ENCODE results near the gene RASAL2. TPM values are rescaled to one million over a fixed set of nuclear protein-coding genes. Genes with fewer than 3 reads are reported as not detected.
"Not testable (repeated sequence)": the region's sequence is repeated elsewhere in the genome, so short reads cannot be mapped to it uniquely, and the experiment has no call there.

The RASAL2 gene
- total RNA-seq, 2 experiments from 2014 or later, result not detected

- no peaks in the 10 kb centered on the region for H3K36me3 Mint-ChIP-seq (ENCODE audit: low read depth)
Observed at GRCh38 chr1:178076607-178077006, 17.3 kb upstream of the RASAL2 start.

DNA sequence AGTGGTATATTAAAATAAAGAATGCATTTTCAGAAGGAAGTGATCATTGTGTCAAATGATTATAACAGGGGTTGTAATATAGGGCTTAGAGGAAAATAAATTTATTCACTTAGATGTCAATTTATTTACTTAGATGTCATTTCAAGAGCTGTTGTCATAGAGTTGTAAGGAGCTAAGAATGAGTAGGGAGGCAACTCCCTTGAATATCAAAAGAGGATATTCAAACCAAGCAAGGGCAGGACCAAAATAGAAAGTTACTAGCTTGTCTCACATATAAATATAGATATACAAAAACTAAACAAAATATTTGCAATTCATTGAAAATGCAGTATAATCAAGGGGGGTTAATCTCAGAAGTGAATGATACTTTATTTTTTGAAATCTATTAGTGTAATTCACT, 16.0 kb upstream of the RASAL2 start:
- DNase-seq (no peak), ATAC-seq (no peak)
- POLR2A ChIA-PET, result no interaction called here

More at GRCh38 chr1:178076607-178077006, 17.3 kb upstream of the RASAL2 start:
- POLR2A ChIA-PET, result no interaction called here
- Mint-ChIP-seq H3K9me3 (ENCODE audit: low read depth) (peaks cover 5% of the 10 kb centered on the region), H3K4me1 (no peaks in the 10 kb centered on the region), H3K4me3 (no peak overlapping the region), H3K27me3 (peaks cover 1% of the 10 kb centered on the region), H3K27ac (no peak overlapping the region)
- DNase-seq, result no peak
- intact Hi-C loops (cut with DNase I, micrococcal nuclease), result no loop called here
- CTCF ChIA-PET, result no interaction called here
- ATAC-seq, result no peak

DNA sequence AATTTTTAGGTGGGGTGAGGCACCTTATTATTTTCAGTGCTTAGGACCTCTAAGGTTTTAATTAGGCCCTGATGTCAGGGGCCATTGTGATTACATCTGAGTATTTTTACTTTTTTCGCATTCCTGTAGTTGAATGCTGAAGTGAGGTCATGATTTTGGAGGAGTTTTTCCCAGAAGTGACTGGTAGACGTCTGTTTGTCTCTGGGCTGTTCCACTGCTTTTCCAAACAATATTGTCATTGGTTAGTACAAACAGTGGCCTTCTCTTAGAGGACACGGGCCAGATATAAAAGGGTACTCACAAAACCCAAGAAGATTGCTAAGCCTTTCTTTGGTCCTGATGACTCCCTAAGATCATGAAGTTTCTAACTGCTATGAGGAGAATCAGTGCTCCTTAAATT, 7.6 kb upstream of the RASAL2 start:
- ATAC-seq (no peak), DNase-seq (no peak)
- no peak overlapping the region for H3K27ac Mint-ChIP-seq
- H3K4me1 Mint-ChIP-seq, result no peaks in the 10 kb centered on the region
- POLR2A ChIA-PET, result no interaction called here
- no peaks in the 10 kb centered on the region for H3K36me3 Mint-ChIP-seq (ENCODE audit: low read depth)
- H3K27me3 Mint-ChIP-seq, result peaks cover 17% of the 10 kb centered on the region
- intact Hi-C loops (cut with DNase I, micrococcal nuclease), result no loop called here
- peaks cover 11% of the 10 kb centered on the region for H3K9me3 Mint-ChIP-seq (ENCODE audit: low read depth)
- no peak overlapping the region for H3K4me3 Mint-ChIP-seq
- CTCF ChIA-PET, result interaction anchor here (0.7 kb wide), 1 partner anchor 330 kb away, joined by 4 read pairs; no protein-coding TSS in a partner anchor

More for the DNA sequence above, 16.0 kb upstream of the RASAL2 start:
- Mint-ChIP-seq H3K27ac (no peak overlapping the region), H3K36me3 (ENCODE audit: low read depth) (no peaks in the 10 kb centered on the region), H3K4me3 (no peak overlapping the region), H3K9me3 (ENCODE audit: low read depth) (peaks cover under 1% of the 10 kb centered on the region), H3K27me3 (peaks cover 1% of the 10 kb centered on the region), H3K4me1 (no peaks in the 10 kb centered on the region)
- intact Hi-C loops (cut with DNase I, micrococcal nuclease), result no loop called here
- CTCF ChIA-PET, result no interaction called here

- Mint-ChIP-seq H3K27me3 (peaks cover 21% of the 10 kb centered on the region), H3K9me3 (ENCODE audit: low read depth) (peaks cover 14% of the 10 kb centered on the region), H3K36me3 (ENCODE audit: low read depth) (no peaks in the 10 kb centered on the region), H3K27ac (no peak overlapping the region), H3K4me3 (no peak overlapping the region), H3K4me1 (no peaks in the 10 kb centered on the region)
- POLR2A ChIA-PET, result no interaction called here
- intact Hi-C loops (cut with DNase I, micrococcal nuclease), result no loop called here
- ATAC-seq (no peak), DNase-seq (no peak)
- CTCF ChIA-PET, result no interaction called here
Observed at GRCh38 chr1:178086766-178087165, 7.1 kb upstream of the RASAL2 start.

DNA sequence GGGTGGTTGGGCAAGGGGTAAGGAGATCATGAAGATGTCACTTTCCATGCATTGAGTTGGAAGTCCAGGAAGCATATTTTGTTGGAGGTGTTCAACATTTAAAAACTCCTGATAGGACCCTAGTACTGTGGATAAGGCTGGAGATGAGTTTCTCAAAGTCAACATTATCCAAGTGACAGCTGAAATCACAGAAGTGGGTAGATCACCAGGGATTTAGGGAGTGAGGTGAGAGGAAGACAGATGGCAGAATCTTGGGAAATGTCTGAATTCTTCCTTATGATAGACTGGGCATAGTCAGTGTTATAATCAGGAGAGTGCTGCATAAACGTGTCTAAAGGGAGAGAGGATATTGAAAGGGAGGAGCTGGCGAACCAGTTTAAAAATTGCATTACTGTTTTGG, 5.3 kb upstream of the RASAL2 start:
- peaks cover 35% of the 10 kb centered on the region for H3K27me3 Mint-ChIP-seq
- H3K36me3 Mint-ChIP-seq (ENCODE audit: low read depth), result peaks cover 4% of the 10 kb centered on the region
- peaks cover 7% of the 10 kb centered on the region for H3K4me1 Mint-ChIP-seq
- no peak overlapping the region for H3K4me3 Mint-ChIP-seq
- DNase-seq (no peak), ATAC-seq (no peak)
- peaks cover 12% of the 10 kb centered on the region for H3K9me3 Mint-ChIP-seq (ENCODE audit: low read depth)
- intact Hi-C loops (cut with DNase I, micrococcal nuclease), result no loop called here
- CTCF ChIA-PET, result interaction anchor here (0.6 kb wide), 1 partner anchor 192 kb away, joined by 3 read pairs; no protein-coding TSS in a partner anchor
- POLR2A ChIA-PET, result no interaction called here
- H3K27ac Mint-ChIP-seq, result no peak overlapping the region

DNA sequence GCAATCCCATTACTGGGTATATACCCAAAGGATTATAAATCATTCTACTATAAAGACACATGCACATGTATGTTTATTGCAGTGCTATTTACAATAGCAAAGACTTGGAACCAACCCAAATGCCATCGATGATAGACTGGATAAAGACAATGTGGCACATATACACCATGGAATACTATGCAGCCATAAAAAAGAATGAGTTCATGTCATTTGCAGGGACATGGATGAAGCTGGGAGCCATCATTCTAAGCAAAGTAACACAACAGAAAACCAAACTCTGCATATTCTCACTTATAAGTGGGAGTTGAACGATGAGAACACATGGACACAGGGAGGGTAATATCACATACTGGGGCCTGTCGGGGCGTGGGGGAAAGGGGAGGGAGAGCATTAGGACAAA, 2.5 kb upstream of the RASAL2 start:
- H3K27me3 Mint-ChIP-seq, result peaks cover 55% of the 10 kb centered on the region
- H3K9me3 Mint-ChIP-seq (ENCODE audit: low read depth), result peaks cover 13% of the 10 kb centered on the region
- H3K27ac Mint-ChIP-seq; intact Hi-C loops (cut with DNase I, micrococcal nuclease); DNase-seq; H3K4me3 Mint-ChIP-seq; ATAC-seq; POLR2A ChIA-PET; H3K36me3 Mint-ChIP-seq (ENCODE audit: low read depth); CTCF ChIA-PET: not testable (repeated sequence)
- peaks cover 10% of the 10 kb centered on the region for H3K4me1 Mint-ChIP-seq

- intact Hi-C loops (cut with DNase I, micrococcal nuclease), result no loop called here
- ChIA-PET POLR2A (no interaction called here), CTCF (no interaction called here)
Observed at GRCh38 chr1:178091986-178092745, 1.7 kb upstream of the RASAL2 start.

GRCh38 chr1:178092878-178093493, 918 bp upstream of the RASAL2 start:
- peaks cover 4% of the 10 kb centered on the region for H3K36me3 Mint-ChIP-seq (ENCODE audit: low read depth)

More at GRCh38 chr1:178091986-178092745, 1.7 kb upstream of the RASAL2 start:
- H3K4me3 Mint-ChIP-seq, result no peak overlapping the region
- peaks cover 4% of the 10 kb centered on the region for H3K36me3 Mint-ChIP-seq (ENCODE audit: low read depth)
- H3K27me3 Mint-ChIP-seq, result peaks cover 60% of the 10 kb centered on the region
- H3K9me3 Mint-ChIP-seq (ENCODE audit: low read depth), result peaks cover 13% of the 10 kb centered on the region
- peaks cover 10% of the 10 kb centered on the region for H3K4me1 Mint-ChIP-seq
- DNase-seq (no peak), ATAC-seq (no peak)
- H3K27ac Mint-ChIP-seq, result no peak overlapping the region

GRCh38 chr1:178093494-178093950, 382 bp upstream of the RASAL2 start:
- H3K27me3 Mint-ChIP-seq, result peaks cover 62% of the 10 kb centered on the region
- H3K27ac Mint-ChIP-seq, result no peak overlapping the region
- ATAC-seq, result peak; percentile 90

More at GRCh38 chr1:178092878-178093493, 918 bp upstream of the RASAL2 start:
- intact Hi-C loops (cut with DNase I, micrococcal nuclease), result no loop called here
- Mint-ChIP-seq H3K27ac (no peak overlapping the region), H3K27me3 (peaks cover 62% of the 10 kb centered on the region), H3K4me1 (peaks cover 10% of the 10 kb centered on the region), H3K9me3 (ENCODE audit: low read depth) (peaks cover 11% of the 10 kb centered on the region), H3K4me3 (peak overlapping the region; percentile 60)
- DNase-seq (no peak), ATAC-seq (no peak)
- CTCF ChIA-PET, result no interaction called here
- POLR2A ChIA-PET, result no interaction called here

DNA sequence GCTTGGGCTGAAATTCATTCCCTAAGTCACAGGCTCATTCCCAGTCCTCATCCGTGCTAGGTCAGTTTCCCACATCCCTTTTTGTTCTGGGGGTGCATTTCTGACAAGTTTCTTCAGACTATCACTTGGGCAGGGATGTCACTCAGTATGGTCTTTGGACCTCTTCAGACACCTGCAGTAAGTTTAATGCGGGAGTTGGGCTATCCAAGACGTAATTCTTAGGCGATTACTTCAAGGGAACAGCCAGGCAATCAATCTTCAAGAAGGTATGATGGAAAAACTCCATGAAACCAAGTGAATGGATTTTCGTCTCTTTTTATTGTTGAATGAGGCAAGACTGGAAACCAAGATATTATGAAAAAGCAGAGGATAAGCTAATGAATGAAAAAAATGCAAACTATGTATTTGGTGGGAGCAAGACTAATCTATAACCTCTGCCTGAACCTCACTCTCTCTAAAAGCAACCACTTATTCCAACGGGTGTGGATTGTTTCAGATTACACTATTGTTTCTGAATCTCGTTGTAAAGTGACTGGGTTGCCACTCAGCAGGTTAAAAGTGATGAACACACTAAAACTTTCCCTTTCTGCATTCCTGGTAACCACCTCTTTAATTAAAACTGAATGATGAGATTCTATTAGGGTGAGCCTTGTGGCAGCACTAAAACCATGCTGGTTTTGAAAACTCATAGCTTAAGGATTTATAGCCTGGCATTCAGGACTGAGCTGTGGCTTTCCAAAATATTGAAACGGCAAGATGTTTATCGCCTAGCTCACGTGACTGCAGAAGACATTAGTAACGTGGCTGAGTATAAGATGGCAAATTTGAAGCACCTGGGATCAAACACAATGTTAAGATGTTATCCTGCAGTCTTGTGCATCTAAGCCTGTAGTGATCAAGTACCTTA, 1.1 kb downstream of the RASAL2 start:
- Mint-ChIP-seq H3K27ac (no peak overlapping the region), H3K36me3 (ENCODE audit: low read depth) (peaks cover 4% of the 10 kb centered on the region), H3K4me1 (peaks cover 10% of the 10 kb centered on the region), H3K4me3 (no peak overlapping the region), H3K9me3 (ENCODE audit: low read depth) (peaks cover 4% of the 10 kb centered on the region), H3K27me3 (peaks cover 58% of the 10 kb centered on the region)
- DNase-seq, result no peak
- intact Hi-C loops (cut with DNase I, micrococcal nuclease), result no loop called here
- POLR2A ChIA-PET, result no interaction called here
- no peak for ATAC-seq
- CTCF ChIA-PET, result no interaction called here

More at GRCh38 chr1:178093494-178093950, 382 bp upstream of the RASAL2 start:
- Mint-ChIP-seq H3K4me3 (peak overlapping the region; percentile 60), H3K36me3 (ENCODE audit: low read depth) (peaks cover 4% of the 10 kb centered on the region), H3K9me3 (ENCODE audit: low read depth) (peaks cover 8% of the 10 kb centered on the region), H3K4me1 (peaks cover 10% of the 10 kb centered on the region)
- peak; percentile 77 for DNase-seq
- ChIA-PET POLR2A (no interaction called here), CTCF (interaction anchor here (0.6 kb wide), 1 partner anchor 38 kb away, joined by 3 read pairs; no protein-coding TSS in a partner anchor)
- intact Hi-C loops (cut with DNase I, micrococcal nuclease), result no loop called here

- Mint-ChIP-seq H3K36me3 (ENCODE audit: low read depth) (peaks cover 4% of the 10 kb centered on the region), H3K27me3 (peaks cover 51% of the 10 kb centered on the region), H3K4me1 (peaks cover 10% of the 10 kb centered on the region), H3K9me3 (ENCODE audit: low read depth) (peaks cover 4% of the 10 kb centered on the region), H3K27ac (no peak overlapping the region), H3K4me3 (no peak overlapping the region)
- ChIA-PET CTCF (no interaction called here), POLR2A (no interaction called here)
- no peak for ATAC-seq
- intact Hi-C loops (cut with DNase I, micrococcal nuclease), result no loop called here
- no peak for DNase-seq
Observed at GRCh38 chr1:178096421-178096820, 2.5 kb downstream of the RASAL2 start.
